ENCODE results near the gene HTD2. TPM values are rescaled to one million over a fixed set of nuclear protein-coding genes. Genes with fewer than 3 reads are reported as not detected.

HTD2 gene
- total and polyA plus RNA-seq, 2 of the 4 experiments (the other 2 are of a cell fraction), result 6.4 to 13.3 TPM

DNA sequence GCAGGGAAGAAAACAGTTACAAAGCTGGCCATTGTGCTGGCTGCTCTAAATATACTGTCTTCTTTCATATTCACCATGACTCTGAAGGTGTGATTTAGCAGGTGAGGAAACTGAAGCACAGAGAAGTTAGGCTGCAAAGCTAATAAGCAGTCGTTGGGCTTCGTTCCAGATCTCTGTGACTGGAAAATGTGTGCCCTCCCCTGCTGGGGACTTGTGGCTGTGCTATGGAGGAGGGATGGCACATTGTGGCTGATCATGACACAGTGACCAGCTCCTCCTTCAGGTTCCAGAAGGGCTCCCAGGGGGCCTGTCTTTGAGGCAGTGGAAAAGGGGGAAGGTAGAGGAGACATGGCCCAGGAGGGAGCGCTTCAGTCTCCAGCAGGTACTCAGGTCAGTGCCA is 45.6 kb downstream of the HTD2 start:
- Histone ChIP-seq H3K18ac (ENCODE audit: low read depth, low read length) (no peak overlapping the region; the same call in 1 of the 2 replicates), H3K56ac (ENCODE audit: extremely low read depth, insufficient read depth, low read length) (no peak overlapping the region), H4K91ac (ENCODE audit: insufficient read depth, low read depth, low read length) (0 out of 2 replicates have a peak overlapping the region, but pooled peaks have one; percentile 22), H3K9me3 (ENCODE audit: control insufficient read depth, insufficient read depth, low read length) (no peaks in the 10 kb centered on the region), H3K27ac (ENCODE audit: insufficient read depth, low read length) (no peak overlapping the region), H3K36me3 (ENCODE audit: control insufficient read depth, insufficient read depth, low read length) (peaks cover 9% of the 10 kb centered on the region; the same call in 1 of the 2 replicates), H4K5ac (ENCODE audit: low read depth, low read length) (no peak overlapping the region; the same call in 1 of the 2 replicates), H3K14ac (replicated peaks; ENCODE audit: low read depth, low read length) (no peak overlapping the region), H3K4me1 (ENCODE audit: control insufficient read depth, insufficient read depth, low read length) (peaks cover 14% of the 10 kb centered on the region), H2BK5ac (ENCODE audit: low read depth, low read length, poor library complexity, severe bottlenecking) (no peak overlapping the region), H2BK15ac (ENCODE audit: low read depth, low read length) (peak overlapping the region; percentile 70; the same call in 2 of the 3 replicates), H2AK9ac (replicated peaks; ENCODE audit: low read depth, low read length, poor library complexity) (no peak overlapping the region), H4K20me1 (ENCODE audit: insufficient read depth, low read length) (peaks cover 18% of the 10 kb centered on the region; the same call in 1 of the 2 replicates), H3K4ac (ENCODE audit: low read depth, low read length) (peak overlapping the region; percentile 34; the same call in 1 of the 2 replicates), H3K4me3 (ENCODE audit: insufficient read depth, low read depth, low read length) (no peak overlapping the region), H3K79me1 (ENCODE audit: low read depth in 1 of 2, low read length in 2 of 2) (peaks cover 42 to 76% of the 10 kb centered on the region in 2 experiments), H3K23ac (ENCODE audit: low read depth, low read length) (no peak overlapping the region), H2BK120ac (ENCODE audit: low read depth, low read length) (no peak overlapping the region), H3K27me3 (ENCODE audit: control insufficient read depth, insufficient read depth, low read length) (no peaks in the 10 kb centered on the region), H2AFZ (replicated peaks; ENCODE audit: low read length, poor library complexity) (no peak overlapping the region), H2BK20ac (ENCODE audit: low read depth, low read length) (0 out of 2 replicates have a peak overlapping the region, but pooled peaks have one; percentile 9), H3K9me1 (ENCODE audit: insufficient read depth, low read length) (peaks cover 22% of the 10 kb centered on the region), H2AK5ac (ENCODE audit: low read depth, low read length) (no peak overlapping the region), H4K8ac (ENCODE audit: low read depth in 2 of 2, low read length in 2 of 2) (no peak overlapping the region), H3K4me2 (ENCODE audit: low read depth, low read length) (no peak overlapping the region), H3K9ac (ENCODE audit: low read depth, low read length) (no peak overlapping the region)
- ChIA-PET POLR2A (ENCODE audit: unreplicated experiment) (no interaction called here), CTCF (interaction anchor here (0.8 to 0.9 kb wide), 2 partner anchors 74 to 111 kb away, joined by 3 read pairs; no protein-coding TSS in a partner anchor)
- DNase-seq (no peak), ATAC-seq (ENCODE audit: low read depth) (no peak)
- no peak for TF ChIP-seq MAFK (IDR thresholded peaks at IDR 0.05; ENCODE audit: low read depth, low read length)
- BruUV-seq (replicated peaks), result no TSS peak
- 80% methylated on average over 1 of the region's 3 CpGs; no CpG with 5 or more reads in 1 of the 2 experiments for WGBS, 2 experiments (ENCODE audit: extremely low coverage in 2 of 2, insufficient read length in 1 of 2)
- intact Hi-C loops (cut with micrococcal nuclease) (loop anchor here (5.0 kb wide), 1 partner anchor 35 kb away; no protein-coding TSS in a partner anchor), dilution Hi-C loops (cut with HindIII; ENCODE audit: low sequenced_read_pairs, unreplicated experiment) (no loop called here), in situ Hi-C loops (cut with MboI; ENCODE audit: low sequenced_read_pairs) (no loop called here)

All from IMR-90 (cell line).